ENCODE data around the gene ALDH3B1. TPM values are rescaled to one million over a fixed set of nuclear protein-coding genes. Genes with fewer than 3 reads are reported as not detected.
"Not testable (repeated sequence)": the region's sequence is repeated elsewhere in the genome, so short reads cannot be mapped to it uniquely, and the experiment has no call there.

ALDH3B1 gene
- total RNA-seq, 4 donors from 2014 or later = 3.0 to 6.6 (median 3.5) TPM

DNA sequence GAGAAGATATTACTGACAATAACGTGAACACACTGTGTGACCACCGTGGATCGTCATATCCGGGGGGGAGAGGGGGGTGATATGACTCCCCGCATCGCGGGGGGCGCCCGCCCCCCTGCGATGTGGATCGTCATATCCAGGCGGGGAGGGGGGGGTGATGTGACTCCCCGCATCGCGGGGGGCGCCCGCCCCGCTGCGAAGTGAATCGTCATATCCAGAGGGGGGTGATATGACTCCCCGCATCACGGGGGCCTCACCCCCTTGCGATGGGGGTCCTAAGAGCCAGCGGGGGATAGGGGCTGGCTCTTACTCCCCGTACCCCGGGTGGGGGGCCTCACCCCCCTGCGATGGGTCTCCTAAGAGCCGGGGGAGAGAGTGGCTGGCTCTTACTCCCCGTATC, 26.2 kb upstream of the ALDH3B1 start:
- intact Hi-C loops (cut with DNase I) = no loop called here
- H3K27me3 ChIP-seq = no peaks in the 10 kb centered on the region
- 86 to 92% methylated on average over 10 to 26 of the region's 29 CpGs for WGBS, 2 donors
- H3K9me3 ChIP-seq = no peaks in the 10 kb centered on the region
- TF ChIP-seq, protein P1, sequence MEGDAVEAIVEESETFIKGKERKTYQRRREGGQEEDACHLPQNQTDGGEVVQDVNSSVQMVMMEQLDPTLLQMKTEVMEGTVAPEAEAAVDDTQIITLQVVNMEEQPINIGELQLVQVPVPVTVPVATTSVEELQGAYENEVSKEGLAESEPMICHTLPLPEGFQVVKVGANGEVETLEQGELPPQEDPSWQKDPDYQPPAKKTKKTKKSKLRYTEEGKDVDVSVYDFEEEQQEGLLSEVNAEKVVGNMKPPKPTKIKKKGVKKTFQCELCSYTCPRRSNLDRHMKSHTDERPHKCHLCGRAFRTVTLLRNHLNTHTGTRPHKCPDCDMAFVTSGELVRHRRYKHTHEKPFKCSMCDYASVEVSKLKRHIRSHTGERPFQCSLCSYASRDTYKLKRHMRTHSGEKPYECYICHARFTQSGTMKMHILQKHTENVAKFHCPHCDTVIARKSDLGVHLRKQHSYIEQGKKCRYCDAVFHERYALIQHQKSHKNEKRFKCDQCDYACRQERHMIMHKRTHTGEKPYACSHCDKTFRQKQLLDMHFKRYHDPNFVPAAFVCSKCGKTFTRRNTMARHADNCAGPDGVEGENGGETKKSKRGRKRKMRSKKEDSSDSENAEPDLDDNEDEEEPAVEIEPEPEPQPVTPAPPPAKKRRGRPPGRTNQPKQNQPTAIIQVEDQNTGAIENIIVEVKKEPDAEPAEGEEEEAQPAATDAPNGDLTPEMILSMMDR (IDR thresholded peaks at IDR 0.05) = no peak
- TF ChIP-seq POLR2A (IDR thresholded peaks at IDR 0.05) = no peak
- H3K4me1 ChIP-seq = peaks cover 2 to 3% of the 10 kb centered on the region in 2 donors
- H3K36me3 ChIP-seq = no peaks in the 10 kb centered on the region
- DNase-seq = no peak
- H3K27ac ChIP-seq = no peak overlapping the region
- no peak overlapping the region for H3K4me3 ChIP-seq (replicated peaks in 1 of 3)

DNA sequence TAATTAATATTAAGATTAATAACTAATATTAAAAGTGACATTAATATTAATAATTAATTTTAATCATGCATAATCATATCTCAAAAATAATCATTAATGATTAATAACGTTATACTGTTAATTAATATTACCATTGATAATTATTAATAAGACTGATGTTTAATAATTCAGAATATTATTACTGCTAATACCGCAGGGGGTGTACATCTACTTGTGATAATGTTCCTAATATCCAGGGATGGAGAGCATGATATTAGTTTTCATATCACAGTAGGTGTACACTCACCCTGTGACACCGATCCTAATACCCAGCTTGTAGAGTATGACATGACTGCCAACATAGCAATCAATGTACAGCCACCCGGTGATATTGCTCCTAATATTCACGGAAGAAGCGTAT, 24.8 kb upstream of the ALDH3B1 start:
- H3K4me1 ChIP-seq; H3K36me3 ChIP-seq; H3K27ac ChIP-seq; H3K9me3 ChIP-seq; H3K4me3 ChIP-seq (replicated peaks in 1 of 3); H3K27me3 ChIP-seq; intact Hi-C loops (cut with DNase I); DNase-seq: not testable (repeated sequence)
- WGBS, 2 donors = 88% methylated on average over 6 of the region's 6 CpGs

DNA sequence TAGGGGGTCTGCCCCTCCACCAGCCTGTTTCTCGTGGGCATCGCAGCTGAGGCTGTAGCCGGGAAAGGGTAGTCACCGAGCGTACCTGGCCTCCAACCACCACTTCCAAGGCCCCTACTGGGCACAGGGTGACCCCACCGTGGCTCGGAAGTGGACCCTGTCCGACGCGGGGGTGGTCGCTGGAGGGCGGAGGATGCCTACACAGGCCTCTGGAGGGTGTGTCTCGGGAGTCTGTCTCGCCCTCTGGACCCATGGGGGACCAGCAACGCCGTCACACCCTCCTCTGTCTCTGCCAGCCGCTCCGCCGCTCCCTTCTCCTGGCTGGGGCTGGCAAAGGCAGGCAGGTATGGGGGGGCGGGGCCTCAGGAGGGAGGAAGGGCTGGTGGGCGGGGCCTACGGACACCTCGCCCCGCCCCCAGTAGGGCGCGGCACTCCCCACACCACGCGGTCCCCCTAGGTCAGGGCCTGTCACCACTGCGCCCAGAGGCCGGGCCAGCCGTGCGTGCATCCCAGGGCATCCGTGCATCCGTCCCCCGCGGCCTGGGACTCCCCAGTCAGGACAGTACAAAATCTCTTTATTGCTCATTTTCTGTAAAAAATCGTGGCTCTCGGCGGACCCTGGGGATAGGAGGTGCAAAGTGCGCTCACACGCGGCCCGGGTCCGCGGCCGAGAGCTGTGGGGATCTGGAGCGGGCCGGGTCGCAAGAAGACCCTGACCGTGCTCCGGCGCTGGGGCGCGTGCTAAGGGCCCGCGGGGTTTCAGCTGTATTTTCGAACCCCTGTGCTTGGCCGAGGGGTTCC, 19.4 kb upstream of the ALDH3B1 start:
- H3K4me3 ChIP-seq (replicated peaks in 1 of 3) = not testable (repeated sequence)
- WGBS, 2 donors = no CpG with 5 or more reads among the region's 58 CpGs

DNA sequence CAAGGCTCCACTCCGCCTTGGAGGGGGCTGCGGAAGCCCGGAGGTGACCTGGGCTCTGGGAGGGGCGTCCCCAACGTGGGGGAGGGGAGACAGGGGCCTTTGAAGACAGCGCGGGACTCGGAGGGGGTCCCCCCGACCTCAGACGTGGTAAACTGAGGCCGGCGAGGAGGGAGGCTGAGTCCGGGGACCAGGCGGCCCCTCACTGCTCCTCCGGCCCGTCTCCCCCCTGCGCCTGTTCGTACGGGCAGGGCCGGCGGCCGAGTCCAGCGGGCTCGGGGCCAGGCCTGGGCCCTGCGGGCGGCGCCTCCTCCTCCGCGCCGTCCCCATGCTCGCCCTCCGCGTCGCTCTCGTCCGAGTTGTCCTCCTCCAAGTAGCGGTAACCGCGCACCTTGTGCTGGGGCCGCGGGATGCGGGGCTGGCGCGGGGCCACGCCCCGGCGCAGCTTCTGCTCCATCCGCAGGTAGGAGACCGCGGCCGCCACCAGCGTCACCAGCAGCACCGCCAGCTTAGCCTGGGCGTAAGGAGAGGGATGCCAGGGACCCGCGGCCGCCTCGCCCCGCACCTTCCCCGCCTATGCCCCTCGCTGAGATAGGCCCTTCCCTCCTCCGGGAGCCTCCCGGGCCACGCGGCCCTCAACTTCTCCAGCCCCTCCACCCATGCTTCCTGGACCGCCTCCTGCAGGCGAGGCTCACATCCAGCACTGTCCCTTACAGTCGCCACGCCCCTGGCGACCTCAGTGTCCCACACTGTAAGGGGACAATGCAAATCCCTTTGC, 18.6 kb upstream of the ALDH3B1 start:
- 33 to 41% methylated on average over 46 to 49 of the region's 70 CpGs for WGBS, 2 donors
- DNase-seq; intact Hi-C loops (cut with DNase I); H3K27ac ChIP-seq; H3K4me1 ChIP-seq; H3K4me3 ChIP-seq (replicated peaks in 1 of 3); H3K27me3 ChIP-seq; H3K9me3 ChIP-seq; H3K36me3 ChIP-seq: not testable (repeated sequence)

More for the DNA sequence above, 19.4 kb upstream of the ALDH3B1 start:
- peak in 1 of 2 donors; percentile 27 for DNase-seq
- H3K9me3 ChIP-seq; H3K4me1 ChIP-seq; intact Hi-C loops (cut with DNase I); H3K36me3 ChIP-seq; H3K27me3 ChIP-seq; H3K27ac ChIP-seq: not testable (repeated sequence)

DNA sequence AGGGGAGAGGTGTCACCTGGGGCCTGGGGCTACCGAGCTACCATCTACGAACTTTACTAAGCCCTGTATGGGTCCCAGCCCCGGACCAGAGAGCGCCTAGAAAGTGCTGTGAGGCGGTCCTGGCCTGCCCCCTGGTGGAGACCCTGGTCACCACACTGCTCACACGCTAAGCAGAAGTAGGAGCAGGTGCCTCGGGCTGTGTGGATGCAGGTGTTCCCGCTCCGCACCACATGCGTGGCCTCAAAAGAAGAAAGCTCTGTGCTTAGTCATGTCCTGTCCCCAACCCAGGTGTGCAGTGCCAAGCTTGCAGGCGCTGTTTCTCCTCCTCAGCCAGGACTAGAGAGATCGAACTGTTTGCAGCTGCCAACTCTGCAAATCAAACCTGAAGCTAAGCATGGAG, 16.3 kb upstream of the ALDH3B1 start:
- peak; percentile 39 for DNase-seq
- H3K27me3 ChIP-seq, H3K4me1 ChIP-seq: not testable (repeated sequence)

DNA sequence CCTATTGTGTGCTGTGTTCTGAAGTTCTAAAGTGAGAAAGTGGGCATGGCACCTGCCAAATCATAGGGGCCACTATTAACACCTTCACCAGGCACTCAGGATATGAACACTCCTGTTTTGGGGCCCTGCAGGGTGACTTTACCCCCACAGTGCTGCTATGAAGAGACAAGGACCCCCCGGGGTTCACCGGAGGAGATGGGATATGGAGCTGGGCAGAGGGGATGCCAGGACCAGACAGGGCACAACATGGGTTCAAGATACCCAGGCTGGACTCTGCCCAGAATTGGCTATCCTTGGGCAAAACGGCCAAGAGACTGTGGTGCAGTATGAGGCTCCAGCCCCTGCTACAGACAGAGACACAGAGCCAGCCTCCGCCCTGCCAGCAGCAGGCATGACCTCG, 15.7 kb upstream of the ALDH3B1 start:
- H3K4me3 ChIP-seq (replicated peaks in 1 of 3); H3K27ac ChIP-seq; intact Hi-C loops (cut with DNase I); H3K36me3 ChIP-seq; H3K27me3 ChIP-seq; H3K9me3 ChIP-seq; H3K4me1 ChIP-seq; DNase-seq: not testable (repeated sequence)
- 87 to 92% methylated on average over 3 to 5 of the region's 5 CpGs for WGBS, 2 donors

More for the DNA sequence above, 16.3 kb upstream of the ALDH3B1 start:
- intact Hi-C loops (cut with DNase I); H3K27ac ChIP-seq; H3K4me3 ChIP-seq (replicated peaks in 1 of 3); H3K36me3 ChIP-seq; H3K9me3 ChIP-seq: not testable (repeated sequence)
- WGBS, 2 donors = 34% methylated on average over 12 of the region's 12 CpGs; no CpG with 5 or more reads in 1 of the 2 donors
- TF ChIP-seq, protein P1 (IDR thresholded peaks at IDR 0.05) = peak; percentile 15 to 68 (median 56)

DNA sequence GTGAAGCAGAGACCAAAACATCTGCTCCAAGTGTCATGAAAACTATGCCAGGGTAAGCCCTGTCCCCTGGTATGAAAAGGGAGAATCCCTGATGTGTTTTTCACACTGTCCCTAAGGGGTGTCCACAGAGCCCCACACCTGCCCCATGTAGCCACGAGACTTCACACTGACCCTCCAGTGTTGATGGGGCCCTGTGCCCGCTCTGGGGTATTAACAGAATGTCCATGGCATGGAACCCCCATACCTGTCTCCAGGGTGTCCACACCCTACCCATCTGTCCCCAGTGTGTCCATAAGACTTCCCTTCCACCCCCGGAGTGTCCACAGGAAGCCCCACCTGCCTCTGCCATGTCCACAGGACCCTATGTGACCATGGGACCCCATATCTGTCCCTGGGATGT, 15.0 kb upstream of the ALDH3B1 start:
- DNase-seq; H3K27ac ChIP-seq; H3K4me3 ChIP-seq (replicated peaks in 1 of 3); H3K9me3 ChIP-seq; intact Hi-C loops (cut with DNase I); H3K27me3 ChIP-seq; H3K36me3 ChIP-seq; H3K4me1 ChIP-seq: not testable (repeated sequence)
- 87 to 96% methylated on average over 3 of the region's 3 CpGs for WGBS, 2 donors

DNA sequence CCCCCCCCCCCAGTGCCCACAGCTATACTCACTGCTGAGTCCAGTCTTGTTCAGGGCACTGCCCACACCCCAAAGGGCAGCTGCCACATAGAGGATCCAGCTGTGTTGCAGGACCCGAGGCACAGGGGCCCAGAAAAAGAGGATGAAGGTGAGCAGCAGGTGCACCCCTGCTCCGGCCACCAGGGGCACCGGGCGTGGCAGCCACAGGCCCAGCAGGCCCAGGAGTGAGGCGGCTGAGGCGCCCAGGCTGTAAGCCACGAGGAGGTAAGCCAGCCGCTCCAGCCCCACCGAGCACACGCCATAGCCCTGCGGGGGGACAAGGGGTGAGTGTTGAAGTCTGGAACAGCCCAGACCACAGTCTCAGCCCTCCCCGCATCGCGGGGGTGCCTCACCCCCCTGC, 14.5 kb upstream of the ALDH3B1 start:
- H3K36me3 ChIP-seq; H3K4me1 ChIP-seq; H3K4me3 ChIP-seq (replicated peaks in 1 of 3); H3K27ac ChIP-seq; DNase-seq; H3K27me3 ChIP-seq; H3K9me3 ChIP-seq; intact Hi-C loops (cut with DNase I): not testable (repeated sequence)
- WGBS, 2 donors = 98 to 100% methylated on average over 3 to 10 of the region's 14 CpGs
